Measurements from ENCODE around the gene EML4.
A peak's percentile ranks its signal among the peaks of the same experiment; 100 is the strongest.

EML4 gene

GRCh38 chr2:42138163-42139015 is 30.8 kb upstream of the EML4 start:
- no peak for DNase-seq (ENCODE audit: low spot score)

- DNase-seq (ENCODE audit: low spot score) = no peak
Observed at GRCh38 chr2:42139101-42139500, 30.1 kb upstream of the EML4 start.

- no peak for DNase-seq (ENCODE audit: low spot score)
Observed at GRCh38 chr2:42140496-42140895, 28.7 kb upstream of the EML4 start.

DNA sequence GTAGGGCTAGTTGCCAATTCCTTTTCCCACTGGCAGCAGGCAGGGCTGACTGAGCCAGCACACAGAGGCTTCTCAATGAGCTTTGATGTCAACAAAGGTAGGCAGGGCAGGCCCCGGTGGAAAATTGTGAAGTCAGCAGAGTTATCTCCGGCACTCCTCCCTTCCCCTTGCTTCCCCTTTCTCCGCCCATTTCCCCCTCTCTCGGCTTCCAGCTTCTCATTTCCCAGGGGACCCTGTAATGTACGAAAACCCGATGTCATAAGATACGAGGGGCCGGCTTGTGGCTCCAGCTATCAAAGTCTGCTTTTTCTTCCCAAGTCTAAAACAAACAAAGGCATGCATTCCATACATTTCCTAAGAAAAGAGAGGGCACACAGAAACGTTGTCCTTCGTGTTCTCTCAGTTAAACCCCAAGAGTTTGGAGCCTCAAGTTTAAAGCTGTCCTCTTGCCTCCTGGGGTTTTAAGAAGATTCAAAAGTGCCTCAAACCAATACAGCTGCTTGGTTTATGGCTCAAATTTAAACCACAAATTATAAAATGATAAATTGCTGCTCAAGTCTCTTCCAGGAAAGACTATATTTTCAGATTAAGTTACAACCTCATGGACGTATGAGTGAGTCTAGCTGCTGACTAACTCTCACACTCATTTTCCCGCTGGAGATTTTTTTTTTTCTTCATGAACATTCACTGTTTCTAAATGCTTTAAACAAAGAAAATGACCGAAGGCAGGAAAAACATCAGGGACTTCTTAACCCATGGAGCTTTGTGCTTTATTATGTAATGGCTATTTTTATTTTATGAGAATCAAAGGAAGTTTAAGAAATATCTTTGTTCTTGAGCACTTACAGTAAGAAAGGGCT is 27.2 kb upstream of the EML4 start:
- no peak for DNase-seq (ENCODE audit: low spot score)

GRCh38 chr2:42142547-42143184 is 26.5 kb upstream of the EML4 start:
- DNase-seq (ENCODE audit: low spot score) = no peak

- DNase-seq (ENCODE audit: low spot score) = no peak
Observed at GRCh38 chr2:42147641-42148274, 21.4 kb upstream of the EML4 start.

DNA sequence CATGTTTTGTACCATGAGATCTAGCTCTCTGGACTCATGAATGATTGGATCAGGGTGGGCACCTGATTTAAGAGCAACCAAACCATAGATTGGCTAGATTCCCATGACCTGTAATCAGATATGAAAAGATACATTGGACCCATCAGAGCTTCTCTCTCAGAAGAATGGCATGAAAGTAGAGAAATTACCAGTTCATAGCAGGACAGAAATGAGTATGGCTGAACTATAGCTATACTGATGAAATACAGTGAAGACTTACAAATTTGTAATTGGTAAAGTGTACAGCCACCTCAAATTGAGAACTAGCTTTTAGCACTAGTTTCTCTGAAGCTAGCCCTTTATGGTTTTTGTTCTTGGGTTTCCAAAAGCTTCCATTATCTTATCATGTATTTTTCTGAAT is 19.0 kb upstream of the EML4 start:
- DNase-seq (ENCODE audit: low spot score) = no peak

DNA sequence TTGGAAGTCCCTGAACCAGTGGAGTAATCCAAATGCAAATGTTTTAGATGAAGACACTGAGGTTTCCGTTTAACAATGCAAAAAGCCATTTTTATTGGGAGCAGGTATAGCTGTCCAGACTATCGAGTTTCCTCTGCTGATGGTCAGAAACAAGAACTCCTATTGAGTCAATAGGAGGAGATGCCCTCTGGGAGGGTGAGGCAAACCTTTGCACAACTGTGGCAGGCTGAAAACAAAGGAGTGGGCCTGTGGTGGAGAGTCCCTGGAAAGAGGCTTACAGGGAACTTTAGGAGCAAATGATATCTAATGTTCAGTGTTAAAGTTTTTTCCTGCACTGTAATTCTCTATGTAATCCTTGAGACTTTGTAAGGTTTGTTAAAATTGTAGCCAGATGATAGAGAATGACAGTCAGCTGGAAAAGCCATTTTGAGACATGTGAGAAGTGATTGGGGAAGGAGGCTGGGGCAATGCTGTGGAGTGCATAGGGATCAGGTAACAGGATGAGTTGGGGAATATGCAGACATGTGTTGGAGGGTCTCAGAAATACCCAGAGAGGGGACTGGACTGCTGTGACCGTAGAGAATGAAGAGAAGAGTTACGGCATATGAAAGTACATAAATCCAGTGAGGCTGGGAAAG is 15.1 kb upstream of the EML4 start:
- DNase-seq (ENCODE audit: low spot score) = no peak

- DNase-seq (ENCODE audit: low spot score) = no peak
Observed at GRCh38 chr2:42156721-42157120, 12.4 kb upstream of the EML4 start.

- DNase-seq (ENCODE audit: low spot score) = no peak
Observed at GRCh38 chr2:42161444-42161843, 7.7 kb upstream of the EML4 start.

DNA sequence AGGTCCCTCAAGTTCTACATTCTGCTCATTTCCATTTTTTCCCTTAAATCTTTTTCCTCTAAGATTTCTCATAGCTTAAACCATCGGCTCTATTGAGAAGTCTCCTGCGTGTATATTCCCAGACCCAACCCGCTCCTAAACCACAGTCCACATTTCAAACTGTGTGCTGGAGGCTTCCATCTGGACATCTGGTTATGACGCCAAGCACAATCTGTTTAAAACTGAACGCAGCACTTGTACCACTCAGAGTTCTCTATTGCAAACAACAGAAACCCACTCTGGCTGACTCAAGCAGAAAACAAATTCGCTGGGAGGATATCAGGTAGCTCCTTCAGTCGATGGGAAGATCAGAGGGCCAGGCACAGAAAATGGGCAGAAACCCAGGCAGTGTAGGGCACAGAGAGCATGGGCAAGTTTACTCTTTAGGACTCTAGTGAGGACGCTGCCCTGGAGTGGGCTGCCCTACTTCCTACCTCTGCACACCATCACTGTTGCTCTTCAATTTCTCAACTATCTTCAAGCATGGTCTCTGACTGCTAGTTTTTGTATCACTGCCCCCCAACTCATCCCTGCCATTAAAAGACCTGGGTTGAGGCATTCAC is 5.6 kb upstream of the EML4 start:
- DNase-seq (ENCODE audit: low spot score) = no peak

DNA sequence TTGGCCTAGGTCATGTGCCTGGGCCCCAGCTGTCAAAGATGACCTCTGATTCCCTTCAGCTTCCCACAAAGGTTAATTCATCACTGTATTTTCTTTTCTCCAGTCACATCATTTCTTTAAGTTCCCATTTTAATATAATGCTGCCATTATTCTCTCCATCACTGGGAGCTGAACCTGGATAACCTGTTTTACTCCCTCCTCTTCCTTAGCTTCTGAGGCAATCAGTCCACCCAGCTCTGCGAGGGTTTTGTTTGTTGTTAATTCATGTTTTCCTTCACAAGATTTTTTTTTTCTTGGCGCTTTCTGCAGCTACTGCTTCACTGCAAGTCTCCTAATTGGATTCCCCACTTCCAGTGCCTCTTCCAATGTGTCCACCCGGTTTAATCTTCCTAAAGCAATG is 5.1 kb upstream of the EML4 start:
- DNase-seq (ENCODE audit: low spot score) = no peak

DNA sequence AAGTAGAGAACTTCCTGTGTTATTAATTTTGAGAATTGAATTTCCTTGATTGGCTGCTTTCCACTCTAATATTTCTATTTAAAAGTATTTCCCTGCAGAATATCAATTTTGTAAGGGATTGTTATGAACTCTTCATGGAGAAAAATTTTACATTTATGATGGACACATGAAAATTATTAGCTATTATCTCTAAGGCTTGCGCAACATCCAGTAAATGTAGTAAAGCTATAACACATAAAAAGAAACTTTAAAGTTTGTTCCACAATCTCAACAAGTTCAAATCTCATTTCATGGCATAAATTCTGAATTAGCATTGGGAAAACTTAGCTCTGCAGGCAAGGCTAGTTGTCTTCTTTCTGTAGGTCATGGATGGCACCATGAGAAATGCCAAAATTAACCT is 4.2 kb upstream of the EML4 start:
- no peak for DNase-seq (ENCODE audit: low spot score)

DNA sequence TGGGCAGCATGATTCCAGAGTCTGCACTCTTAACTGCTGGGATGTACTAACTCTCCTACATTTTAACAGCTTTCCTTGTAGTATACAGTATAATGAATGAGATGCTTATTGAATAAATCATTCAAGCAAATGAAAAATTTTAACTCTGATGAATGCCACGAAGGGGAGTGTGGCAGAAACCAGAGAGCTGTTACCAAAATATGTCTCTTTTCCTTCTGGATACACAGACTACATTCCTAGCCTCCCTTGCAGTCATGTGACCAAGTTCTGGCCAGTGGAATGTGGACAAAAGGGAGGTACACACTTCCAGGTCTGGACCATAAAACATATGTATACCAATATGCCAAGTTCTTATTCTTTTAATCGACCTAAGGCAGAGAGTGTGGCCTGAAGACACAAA is 1.7 kb upstream of the EML4 start:
- DNase-seq (ENCODE audit: low spot score) = no peak

- DNase-seq (ENCODE audit: low spot score) = no peak
Observed at GRCh38 chr2:42168459-42169099, 574 bp upstream of the EML4 start.

- peak; percentile 79 for DNase-seq (ENCODE audit: low spot score)
Observed at GRCh38 chr2:42169874-42170521, 845 bp downstream of the EML4 start.

DNA sequence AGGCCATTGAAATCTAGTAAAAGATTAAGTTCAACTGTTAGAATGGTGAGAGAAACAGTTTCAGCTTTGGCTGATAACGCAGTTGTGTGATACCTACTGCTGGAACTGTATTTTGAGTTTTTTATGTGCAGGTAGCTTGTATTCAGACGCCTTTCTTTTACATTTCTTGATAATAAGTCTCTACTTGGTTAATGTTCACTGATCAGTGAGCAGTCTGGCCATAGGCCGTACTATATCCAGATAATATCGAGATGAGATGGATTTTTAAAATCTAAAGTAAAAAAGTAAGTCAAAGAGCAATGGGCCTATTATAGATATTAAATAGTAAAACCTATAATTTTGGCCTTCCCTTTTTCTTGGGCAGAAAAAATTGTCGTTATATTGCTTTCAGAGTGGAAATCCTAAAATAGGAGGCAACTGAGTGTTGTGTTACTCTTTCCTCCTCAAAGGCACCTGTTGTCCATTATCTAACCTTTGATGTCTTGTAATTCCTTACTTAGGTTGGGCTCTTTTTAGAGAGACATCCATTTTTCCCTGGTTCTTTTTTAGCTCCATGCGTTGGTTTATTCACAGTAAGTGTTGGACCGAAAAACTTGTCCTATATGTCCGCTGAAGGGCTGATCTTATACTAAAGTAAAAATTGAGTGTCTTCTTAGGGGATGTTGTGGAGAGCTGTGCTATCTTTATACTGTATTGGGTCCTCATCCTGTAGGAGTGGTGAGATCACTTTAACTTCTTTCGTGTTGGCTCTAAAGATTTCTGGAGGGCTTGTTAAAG is 1.7 kb downstream of the EML4 start:
- DNase-seq (ENCODE audit: low spot score) = no peak

- peak; percentile 48 for DNase-seq (ENCODE audit: low spot score)
Observed at GRCh38 chr2:42171396-42171980, 2.3 kb downstream of the EML4 start.

- no peak for DNase-seq (ENCODE audit: low spot score)
Observed at GRCh38 chr2:42172020-42172419, 2.9 kb downstream of the EML4 start.
